Testis (tissue), 3 donors: ENCODE measurements around the gene LHFPL5. TPM values are rescaled to one million over a fixed set of nuclear protein-coding genes. Genes with fewer than 3 reads are reported as not detected.

Experiments used
- DNase-seq: peaks from one replicate; pipeline ENCODE4 v3.0.0-alpha.2; 2019
- H3K27ac ChIP-seq, 2 donors: fragments of 200-600 bp; sonication (generic); one replicate each; pipeline ENCODE4 v1.5.1; 2019
- H3K27me3 ChIP-seq: fragments of 200-600 bp; sonication (generic); one replicate; pipeline ENCODE4 v1.5.1; 2019
- H3K36me3 ChIP-seq: fragments of 200-600 bp; sonication (generic); one replicate; pipeline ENCODE4 v1.5.1; 2017; ENCODE audit warnings: low read depth; ENCODE audit errors: missing control alignments
- H3K4me1 ChIP-seq: fragments of 200-600 bp; sonication (generic); one replicate; pipeline ENCODE4 v1.5.1; 2019
- H3K4me3 ChIP-seq, 2 donors: fragments of 200-600 bp; sonication (generic); one replicate each; pipeline ENCODE4 v1.5.1; 2017 to 2019
- H3K9me3 ChIP-seq: fragments of 200-600 bp; sonication (generic); one replicate; pipeline ENCODE4 v1.5.1; 2017
- POLR2A ChIP-seq: fragments of 450-650 bp; IDR thresholded peaks from one replicate; pipeline ENCODE4 v1.6.1; 2017; ENCODE audit warnings: antibody characterized with exemption, mild to moderate bottlenecking, moderate library complexity
- WGBS, 2 donors: methylation state at CpG; one replicate each; pipeline ENCODE4 v1.1.5; 2018; 5-methylcytosine and 5-hydroxymethylcytosine counted together
- intact Hi-C: fragments of 100-400 bp; cut with DNase I; formaldehyde crosslinking; loops from one replicate; pipeline ENCODE4 v1.15.1; 2023; ENCODE audit warnings: low total_unique reads
- polyA plus RNA-seq: library from polyadenylated mRNA; stranded (reverse); fragments of 350-450 nt; fragmentation: Illumina TruSeq; extraction: RNeasy Lipid Tissue Mini Kit (QIAGEN cat#74804); gene quantifications from one replicate; pipeline ENCODE4 v1.2.3, GENCODE V29; 2014; ENCODE audit warnings: low read depth, low replicate concordance; ENCODE audit not compliant: insufficient read depth
- total RNA-seq, 2 donors: library from RNA; depleted of rRNA; stranded (reverse); fragments of >200 nt; gene quantifications; one replicate each; pipeline ENCODE4 v1.2.3, GENCODE V29; 2016
- TF ChIP-seq, protein P1 (sequence below), 3 experiments: fragments of 450-650 bp in 2 of 3; fragments of 200-600 bp in 1 of 3; sonication (generic) in 1 of 3; IDR thresholded peaks; one replicate each; pipeline ENCODE4 v1.5.1; 2016 to 2019; ENCODE audit warnings: antibody characterized with exemption in 3 of 3, mild to moderate bottlenecking in 2 of 3, moderate library complexity in 1 of 3

LHFPL5 gene
- total and polyA plus RNA-seq, 3 donors from 2014 or later: 0.24 to 0.50 TPM; not detected in 1

DNA sequence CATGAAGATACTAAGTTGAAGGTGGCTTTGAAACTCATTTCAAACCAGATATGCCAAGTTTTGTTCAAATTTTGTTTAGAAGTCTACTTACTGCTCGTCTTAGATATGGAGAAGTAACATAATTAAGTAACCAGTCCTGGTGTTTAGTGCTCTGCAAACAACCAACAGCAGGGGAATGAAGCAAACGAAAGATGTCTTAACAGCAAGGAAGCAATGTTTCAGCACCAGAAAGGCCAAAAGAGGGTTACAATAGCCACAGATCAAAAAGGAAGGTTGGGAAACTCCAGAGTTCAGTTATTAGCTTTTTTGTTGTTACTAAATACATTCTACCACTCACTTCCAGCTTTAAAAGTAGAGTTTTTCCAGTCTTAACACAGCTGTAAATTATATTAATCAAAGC is 45.1 kb downstream of the LHFPL5 start:
- WGBS, 2 donors: 72 to 73% methylated on average over 2 of the region's 2 CpGs
- H3K27ac ChIP-seq: no peak overlapping the region
- no peak for TF ChIP-seq POLR2A
- TF ChIP-seq, protein P1, sequence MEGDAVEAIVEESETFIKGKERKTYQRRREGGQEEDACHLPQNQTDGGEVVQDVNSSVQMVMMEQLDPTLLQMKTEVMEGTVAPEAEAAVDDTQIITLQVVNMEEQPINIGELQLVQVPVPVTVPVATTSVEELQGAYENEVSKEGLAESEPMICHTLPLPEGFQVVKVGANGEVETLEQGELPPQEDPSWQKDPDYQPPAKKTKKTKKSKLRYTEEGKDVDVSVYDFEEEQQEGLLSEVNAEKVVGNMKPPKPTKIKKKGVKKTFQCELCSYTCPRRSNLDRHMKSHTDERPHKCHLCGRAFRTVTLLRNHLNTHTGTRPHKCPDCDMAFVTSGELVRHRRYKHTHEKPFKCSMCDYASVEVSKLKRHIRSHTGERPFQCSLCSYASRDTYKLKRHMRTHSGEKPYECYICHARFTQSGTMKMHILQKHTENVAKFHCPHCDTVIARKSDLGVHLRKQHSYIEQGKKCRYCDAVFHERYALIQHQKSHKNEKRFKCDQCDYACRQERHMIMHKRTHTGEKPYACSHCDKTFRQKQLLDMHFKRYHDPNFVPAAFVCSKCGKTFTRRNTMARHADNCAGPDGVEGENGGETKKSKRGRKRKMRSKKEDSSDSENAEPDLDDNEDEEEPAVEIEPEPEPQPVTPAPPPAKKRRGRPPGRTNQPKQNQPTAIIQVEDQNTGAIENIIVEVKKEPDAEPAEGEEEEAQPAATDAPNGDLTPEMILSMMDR (IDR thresholded peaks at IDR 0.05): no peak
- no peaks in the 10 kb centered on the region for H3K36me3 ChIP-seq
- intact Hi-C loops: no loop called here
- no peak for DNase-seq
- H3K27me3 ChIP-seq: no peaks in the 10 kb centered on the region
- no peak overlapping the region for H3K4me3 ChIP-seq
- H3K9me3 ChIP-seq: no peaks in the 10 kb centered on the region
- H3K4me1 ChIP-seq: no peaks in the 10 kb centered on the region

DNA sequence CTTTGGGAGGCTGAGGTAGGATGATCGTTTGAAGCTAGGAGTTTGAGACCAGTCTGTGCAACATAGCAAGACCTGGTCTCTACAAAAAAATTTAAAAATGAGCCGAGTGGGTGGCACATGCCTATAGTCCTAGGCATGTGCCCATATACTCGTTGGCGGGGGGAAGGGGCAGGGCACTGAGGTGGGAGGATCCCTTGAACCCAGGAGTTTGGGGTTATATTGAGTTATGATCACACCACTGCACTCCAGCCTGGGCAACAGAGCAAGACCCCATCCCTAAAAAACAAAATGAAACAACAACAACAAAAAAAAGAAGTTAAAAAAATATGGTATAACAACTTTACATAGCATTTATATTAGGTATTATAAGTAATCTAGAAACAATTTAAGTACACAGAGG is 47.8 kb downstream of the LHFPL5 start:
- no peak for TF ChIP-seq POLR2A
- TF ChIP-seq, protein P1 (IDR thresholded peaks at IDR 0.05): no peak
- Histone ChIP-seq H3K4me1 (no peaks in the 10 kb centered on the region), H3K27ac (no peak overlapping the region), H3K36me3 (no peaks in the 10 kb centered on the region), H3K4me3 (no peak overlapping the region), H3K27me3 (no peaks in the 10 kb centered on the region), H3K9me3 (no peaks in the 10 kb centered on the region)
- WGBS, 2 donors: 86 to 98% methylated on average over 4 of the region's 4 CpGs
- intact Hi-C loops: no loop called here
- DNase-seq: no peak

DNA sequence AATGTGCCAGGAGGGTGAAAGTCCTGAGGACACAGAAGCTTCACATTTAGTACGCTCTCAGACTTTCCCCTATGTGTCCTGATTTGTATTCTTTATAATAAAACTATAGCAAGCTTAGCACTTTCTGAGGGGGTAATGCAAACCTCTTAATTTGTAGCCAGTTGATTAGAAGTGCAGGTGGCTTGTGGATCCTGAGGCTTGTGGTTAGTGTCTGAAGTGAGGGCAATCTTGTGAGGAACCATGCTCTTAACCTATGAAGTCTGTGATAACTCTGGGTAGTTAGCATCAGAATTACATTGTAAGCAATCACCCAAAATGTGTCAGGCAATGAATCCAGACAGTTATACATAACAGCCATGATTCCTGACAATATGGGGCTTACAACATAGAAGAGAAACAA is 51.1 kb downstream of the LHFPL5 start:
- WGBS, 2 donors: 96 to 100% methylated on average over 1 of the region's 1 CpG
- no peak for TF ChIP-seq POLR2A
- TF ChIP-seq, protein P1 (IDR thresholded peaks at IDR 0.05): no peak
- Histone ChIP-seq H3K4me1 (no peaks in the 10 kb centered on the region), H3K9me3 (no peaks in the 10 kb centered on the region), H3K4me3 (no peak overlapping the region), H3K36me3 (no peaks in the 10 kb centered on the region), H3K27me3 (no peaks in the 10 kb centered on the region), H3K27ac (no peak overlapping the region)
- no peak for DNase-seq
- intact Hi-C loops: no loop called here

DNA sequence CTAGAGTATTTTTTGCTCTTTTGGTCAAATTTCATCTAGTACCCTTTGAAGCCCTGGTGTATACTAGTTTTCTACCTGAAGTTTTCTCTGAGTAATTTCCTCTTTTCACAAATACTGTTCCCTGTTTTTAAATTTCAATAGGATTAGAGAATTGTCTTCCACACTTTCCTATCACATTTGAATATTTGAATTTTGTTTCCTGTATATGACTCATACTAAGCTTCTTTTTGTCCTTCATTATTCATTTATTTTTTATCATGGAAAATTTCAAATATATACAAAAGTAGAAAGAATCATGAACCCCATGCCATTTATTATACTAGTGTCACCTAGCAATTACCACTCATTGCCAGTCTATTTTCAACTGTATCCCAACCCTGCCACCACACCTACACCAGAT is 52.7 kb downstream of the LHFPL5 start:
- TF ChIP-seq, protein P1 (IDR thresholded peaks at IDR 0.05): no peak
- TF ChIP-seq POLR2A: no peak
- H3K27me3 ChIP-seq: no peaks in the 10 kb centered on the region
- no peaks in the 10 kb centered on the region for H3K9me3 ChIP-seq
- intact Hi-C loops: no loop called here
- no peaks in the 10 kb centered on the region for H3K4me1 ChIP-seq
- H3K27ac ChIP-seq: no peak overlapping the region
- no peak for DNase-seq
- H3K4me3 ChIP-seq: no peak overlapping the region
- no peaks in the 10 kb centered on the region for H3K36me3 ChIP-seq

DNA sequence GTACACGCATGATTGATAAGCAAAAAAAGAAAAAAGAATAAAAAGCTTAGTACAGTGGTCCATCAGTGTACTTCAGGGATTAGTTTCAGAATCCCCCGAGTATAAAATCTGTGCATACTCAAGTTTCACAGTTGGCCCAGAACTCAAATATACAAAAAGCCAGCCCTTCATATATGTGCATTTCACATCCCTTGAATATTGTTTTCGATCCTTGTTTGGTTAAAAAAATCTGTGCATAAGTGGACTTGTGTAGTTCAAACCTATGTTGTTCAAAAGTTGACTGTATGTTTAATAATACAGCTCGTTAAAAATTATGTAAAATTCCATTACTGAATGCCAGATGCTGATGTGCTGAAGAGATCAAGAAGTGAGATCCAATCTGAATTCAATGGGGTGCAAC is 54.2 kb downstream of the LHFPL5 start:
- Histone ChIP-seq H3K36me3 (no peaks in the 10 kb centered on the region), H3K4me3 (no peak overlapping the region), H3K27ac (no peak overlapping the region), H3K27me3 (no peaks in the 10 kb centered on the region), H3K4me1 (no peaks in the 10 kb centered on the region), H3K9me3 (no peaks in the 10 kb centered on the region)
- TF ChIP-seq, protein P1 (IDR thresholded peaks at IDR 0.05): no peak
- no peak for TF ChIP-seq POLR2A
- intact Hi-C loops: no loop called here
- 93 to 97% methylated on average over 4 of the region's 4 CpGs for WGBS, 2 donors
- no peak for DNase-seq

Other genes starting within 250 kb of the LHFPL5 start
- 100 to 1,000 TPM; 156 to 185 TPM for gene FKBP5, start 116.4 kb upstream of the LHFPL5 start, total RNA-seq
- gene FKBP5, start 116.4 kb upstream of the LHFPL5 start, polyA plus RNA-seq: 86.8 TPM
- gene ARMC12, start 68.3 kb upstream of the LHFPL5 start, total RNA-seq: 100 to 1,000 TPM in 1 of 2 donors, 10 to 100 TPM in 1; 46.8 to 104 TPM
- gene ARMC12, start 68.3 kb upstream of the LHFPL5 start, polyA plus RNA-seq: 84.9 TPM
- not detected for gene CLPSL2, start 28.8 kb upstream of the LHFPL5 start, total RNA-seq
- gene CLPSL2, start 28.8 kb upstream of the LHFPL5 start, polyA plus RNA-seq: not detected
- gene CLPSL1, start 24.3 kb upstream of the LHFPL5 start, total RNA-seq: not detected
- gene CLPSL1, start 24.3 kb upstream of the LHFPL5 start, polyA plus RNA-seq: not detected
- 1 to 10 TPM in 1 of 2 donors, not detected in 1; 1.2 TPM for gene CLPS, start 8.0 kb upstream of the LHFPL5 start, total RNA-seq
- not detected for gene CLPS, start 8.0 kb upstream of the LHFPL5 start, polyA plus RNA-seq
- gene SRPK1, start 115.7 kb downstream of the LHFPL5 start, total RNA-seq: 10 to 100 TPM; 77.3 to 84.6 TPM
- gene SRPK1, start 115.7 kb downstream of the LHFPL5 start, polyA plus RNA-seq: 86.3 TPM
- 10 to 100 TPM; 52.0 to 66.9 TPM for gene SLC26A8, start 219.3 kb downstream of the LHFPL5 start, total RNA-seq
- 160 TPM for gene SLC26A8, start 219.3 kb downstream of the LHFPL5 start, polyA plus RNA-seq
- gene MAPK14, start 222.5 kb downstream of the LHFPL5 start, total RNA-seq: 10 to 100 TPM; 57.3 to 58.3 TPM
- 21.8 TPM for gene MAPK14, start 222.5 kb downstream of the LHFPL5 start, polyA plus RNA-seq